Stimulated activated CD8-positive, alpha-beta memory T cell treated with anti-CD3 and anti-CD28 coated beads, Interleukin-12 subunit alpha, Interleukin-12 subunit beta, amount 100 ng/mL, for 24 hours (primary cell): ENCODE data around the gene PURB.
"Not testable (repeated sequence)": the region's sequence is repeated elsewhere in the genome, so short reads cannot be mapped to it uniquely, and the experiment has no call there.

ENCODE experiments used
- DNase-seq: peaks from one replicate; pipeline ENCODE4 v3.0.0-alpha.2; 2020; ENCODE audit errors: extremely low read depth

PURB gene

GRCh38 chr7:44891791-44892190, 6.5 kb upstream of the PURB start:
- DNase-seq = no peak

- no peak for DNase-seq
Measured at GRCh38 chr7:44891372-44891771, 6.0 kb upstream of the PURB start.

- no peak for DNase-seq
Measured at GRCh38 chr7:44889086-44889781, 3.9 kb upstream of the PURB start.

GRCh38 chr7:44887293-44887692, 2.0 kb upstream of the PURB start:
- DNase-seq = no peak

- no peak for DNase-seq
Measured at GRCh38 chr7:44884621-44885393, 523 bp downstream of the PURB start.

- DNase-seq = no peak
Measured at GRCh38 chr7:44883961-44884620, 1.2 kb downstream of the PURB start.

- no peak for DNase-seq
Measured at GRCh38 chr7:44882899-44883298, 2.4 kb downstream of the PURB start.

GRCh38 chr7:44881610-44882009, 3.7 kb downstream of the PURB start:
- DNase-seq = no peak

GRCh38 chr7:44881066-44881600, 4.2 kb downstream of the PURB start:
- DNase-seq = no peak

GRCh38 chr7:44880317-44881018, 4.9 kb downstream of the PURB start:
- no peak for DNase-seq

GRCh38 chr7:44876393-44876792, 8.9 kb downstream of the PURB start:
- no peak for DNase-seq

- DNase-seq = no peak
Measured at GRCh38 chr7:44875241-44875640, 10.1 kb downstream of the PURB start.

GRCh38 chr7:44872787-44873186, 12.5 kb downstream of the PURB start:
- DNase-seq = no peak

- not testable (repeated sequence) for DNase-seq
Measured at GRCh38 chr7:44871918-44872317, 13.4 kb downstream of the PURB start.

GRCh38 chr7:44870780-44871179, 14.6 kb downstream of the PURB start:
- not testable (repeated sequence) for DNase-seq

- not testable (repeated sequence) for DNase-seq
Measured at GRCh38 chr7:44870336-44870735, 15.0 kb downstream of the PURB start.

GRCh38 chr7:44867073-44867995, 18.0 kb downstream of the PURB start:
- DNase-seq = no peak

- DNase-seq = not testable (repeated sequence)
Measured at GRCh38 chr7:44861949-44862348, 23.4 kb downstream of the PURB start.

- no peak for DNase-seq
Measured at GRCh38 chr7:44858161-44858560, 27.2 kb downstream of the PURB start.

GRCh38 chr7:44854644-44855364, 30.5 kb downstream of the PURB start:
- DNase-seq = no peak
